ENCODE results near the gene SLC44A3.

DNA sequence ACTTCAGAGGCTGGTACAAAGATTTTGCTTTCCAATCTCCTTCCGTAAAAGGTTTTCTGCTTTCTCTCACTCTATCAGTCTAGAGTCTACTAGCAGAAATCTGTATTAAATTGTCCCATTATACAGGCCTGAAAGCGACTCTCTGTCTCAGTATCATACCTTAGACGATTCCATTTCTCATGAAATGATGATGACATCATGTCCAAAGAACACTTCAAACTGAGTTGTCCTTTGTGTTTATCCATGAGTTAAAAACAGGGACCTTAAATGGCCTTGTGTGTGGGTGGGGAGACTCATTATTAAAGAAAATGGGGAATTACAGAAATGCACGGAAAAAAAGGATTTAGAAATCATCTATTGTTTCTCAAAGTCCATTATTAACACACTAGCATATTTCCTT, 21.0 kb upstream of the SLC44A3 start:
- TF ChIP-seq, protein P1, sequence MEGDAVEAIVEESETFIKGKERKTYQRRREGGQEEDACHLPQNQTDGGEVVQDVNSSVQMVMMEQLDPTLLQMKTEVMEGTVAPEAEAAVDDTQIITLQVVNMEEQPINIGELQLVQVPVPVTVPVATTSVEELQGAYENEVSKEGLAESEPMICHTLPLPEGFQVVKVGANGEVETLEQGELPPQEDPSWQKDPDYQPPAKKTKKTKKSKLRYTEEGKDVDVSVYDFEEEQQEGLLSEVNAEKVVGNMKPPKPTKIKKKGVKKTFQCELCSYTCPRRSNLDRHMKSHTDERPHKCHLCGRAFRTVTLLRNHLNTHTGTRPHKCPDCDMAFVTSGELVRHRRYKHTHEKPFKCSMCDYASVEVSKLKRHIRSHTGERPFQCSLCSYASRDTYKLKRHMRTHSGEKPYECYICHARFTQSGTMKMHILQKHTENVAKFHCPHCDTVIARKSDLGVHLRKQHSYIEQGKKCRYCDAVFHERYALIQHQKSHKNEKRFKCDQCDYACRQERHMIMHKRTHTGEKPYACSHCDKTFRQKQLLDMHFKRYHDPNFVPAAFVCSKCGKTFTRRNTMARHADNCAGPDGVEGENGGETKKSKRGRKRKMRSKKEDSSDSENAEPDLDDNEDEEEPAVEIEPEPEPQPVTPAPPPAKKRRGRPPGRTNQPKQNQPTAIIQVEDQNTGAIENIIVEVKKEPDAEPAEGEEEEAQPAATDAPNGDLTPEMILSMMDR (IDR thresholded peaks at IDR 0.05), result no peak
- no peak for TF ChIP-seq POLR2A (IDR thresholded peaks at IDR 0.05)
